Stimulated activated CD4-positive, alpha-beta T cell treated with anti-CD3 and anti-CD28 coated beads, Interleukin-4, amount 100 ng/mL, for 1 hour (primary cell): ENCODE measurements around the gene SOS2.
A peak's percentile ranks its signal among the peaks of the same experiment; 100 is the strongest.
"Not testable (repeated sequence)": the region's sequence is repeated elsewhere in the genome, so short reads cannot be mapped to it uniquely, and the experiment has no call there.

ENCODE experiments used
- DNase-seq: peaks from one replicate; pipeline ENCODE4 v3.0.0-alpha.2; 2020

The SOS2 gene

DNA sequence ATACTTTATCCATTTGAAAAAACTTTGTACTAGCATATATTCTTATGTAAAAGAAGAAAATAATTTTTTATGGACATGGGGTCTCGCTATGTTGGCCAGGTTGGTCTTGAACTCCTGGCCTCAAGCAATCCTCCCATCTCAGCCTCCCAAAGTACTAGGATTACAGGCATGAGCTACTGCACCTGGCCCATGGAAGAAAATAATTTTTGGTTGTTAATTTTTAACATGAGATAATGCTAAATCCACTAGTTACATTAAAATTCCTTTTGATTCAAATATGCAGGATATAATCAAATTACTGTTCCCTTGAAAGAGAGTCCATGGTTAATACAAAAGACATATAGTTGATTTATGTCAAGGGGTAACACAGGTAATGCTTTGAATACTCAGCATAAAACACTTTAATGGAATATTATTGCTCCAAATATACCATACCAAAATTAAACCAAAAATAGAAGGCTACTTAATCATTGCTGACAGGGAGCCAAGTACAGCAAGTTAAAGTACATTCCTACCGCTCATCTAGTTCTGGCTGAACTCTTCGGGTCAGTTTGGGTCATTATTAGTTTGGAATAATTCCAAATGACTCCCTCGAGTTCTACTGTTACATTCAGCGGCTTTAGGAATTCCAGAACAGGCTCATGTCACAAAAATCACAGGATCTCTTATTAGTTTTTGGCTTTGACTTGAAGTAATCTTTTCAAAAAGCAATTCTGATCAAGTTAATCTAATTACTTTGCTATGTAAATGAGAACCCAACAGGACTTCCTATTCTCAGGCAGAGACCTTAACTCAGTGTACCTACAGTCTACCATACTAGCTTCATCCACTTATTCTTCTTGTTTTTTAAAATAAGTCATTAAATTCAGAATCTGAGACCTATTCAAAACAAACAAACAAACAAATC is 6.1 kb downstream of the SOS2 start:
- no peak for DNase-seq

DNA sequence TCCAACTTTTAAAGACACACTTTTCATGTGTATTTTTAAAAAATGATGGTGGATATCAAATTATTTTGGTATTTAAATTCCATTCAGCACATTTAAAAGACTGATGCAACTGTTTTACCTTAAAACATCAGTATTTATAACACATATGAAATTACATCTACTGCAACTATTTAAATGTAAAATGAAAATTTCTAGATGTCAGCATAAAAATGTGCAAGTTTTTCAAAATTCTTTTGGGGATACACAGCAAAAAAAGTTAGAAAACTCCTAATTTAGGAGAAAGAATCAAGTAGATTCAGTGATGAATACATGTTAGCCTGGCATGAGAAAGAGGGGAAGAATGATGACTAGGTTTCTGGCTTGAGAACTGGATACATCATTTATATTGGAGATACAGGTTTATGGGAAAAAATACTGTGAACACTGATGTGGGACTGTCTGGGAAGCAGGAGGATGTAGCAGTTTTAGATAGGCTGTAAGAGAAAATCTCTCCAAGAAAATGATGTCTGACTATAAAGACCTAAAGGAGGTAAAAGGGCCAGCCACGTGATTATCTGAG is 9.2 kb downstream of the SOS2 start:
- no peak for DNase-seq

DNA sequence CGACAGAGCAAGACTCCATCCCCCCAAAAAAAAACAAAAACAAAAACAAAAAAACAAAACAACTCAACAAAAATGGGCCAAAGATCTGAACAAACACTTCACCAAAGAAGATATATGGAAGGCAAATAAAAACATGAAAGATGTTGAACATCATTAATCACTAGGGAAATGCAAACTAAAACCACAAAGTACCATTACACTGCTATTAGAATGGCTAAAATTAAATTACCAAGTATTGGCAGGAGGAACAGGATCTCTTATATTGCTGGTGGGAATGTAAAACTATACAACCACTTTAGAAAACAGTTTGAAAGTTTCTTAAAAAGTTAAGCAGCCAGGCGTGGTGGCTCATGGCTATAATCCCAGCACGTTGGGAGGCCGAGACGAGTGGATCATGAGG is 12.9 kb downstream of the SOS2 start:
- DNase-seq: no peak

DNA sequence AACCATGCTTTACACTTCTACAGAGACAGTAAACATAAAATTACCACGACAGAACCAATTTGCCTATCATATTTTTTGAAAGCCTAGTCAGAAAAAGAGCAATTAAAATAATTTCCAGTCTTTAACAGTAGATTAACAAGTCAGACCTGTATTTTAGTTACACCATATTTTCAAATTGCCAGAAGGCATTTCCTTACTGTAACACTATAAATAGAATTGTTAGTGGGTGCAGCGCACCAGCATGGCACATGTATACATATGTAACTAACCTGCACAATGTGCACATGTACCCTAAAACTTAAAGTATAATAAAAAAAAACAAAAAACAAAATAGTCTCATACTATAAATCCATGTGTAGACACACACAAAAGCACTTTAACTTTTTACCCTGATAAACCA is 16.0 kb downstream of the SOS2 start:
- DNase-seq: no peak

DNA sequence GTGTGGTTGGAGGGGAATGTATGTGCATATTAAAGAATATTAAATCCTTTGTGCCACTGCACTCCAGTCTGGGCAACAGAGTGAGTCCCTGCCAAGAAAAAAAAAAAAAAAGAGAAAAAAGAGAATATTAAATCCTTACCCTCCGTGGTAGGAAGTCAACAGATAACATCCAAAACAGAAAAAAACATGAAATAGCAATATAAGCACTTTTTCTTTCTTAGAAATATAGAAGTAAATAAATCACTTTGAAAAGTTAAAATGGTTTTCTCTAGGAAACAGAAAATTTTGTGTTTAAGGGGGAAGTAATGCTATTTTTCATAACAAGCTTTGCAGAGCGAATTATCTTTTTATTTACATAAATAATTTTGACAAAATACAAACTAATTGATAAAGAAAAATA is 17.6 kb downstream of the SOS2 start:
- no peak for DNase-seq

DNA sequence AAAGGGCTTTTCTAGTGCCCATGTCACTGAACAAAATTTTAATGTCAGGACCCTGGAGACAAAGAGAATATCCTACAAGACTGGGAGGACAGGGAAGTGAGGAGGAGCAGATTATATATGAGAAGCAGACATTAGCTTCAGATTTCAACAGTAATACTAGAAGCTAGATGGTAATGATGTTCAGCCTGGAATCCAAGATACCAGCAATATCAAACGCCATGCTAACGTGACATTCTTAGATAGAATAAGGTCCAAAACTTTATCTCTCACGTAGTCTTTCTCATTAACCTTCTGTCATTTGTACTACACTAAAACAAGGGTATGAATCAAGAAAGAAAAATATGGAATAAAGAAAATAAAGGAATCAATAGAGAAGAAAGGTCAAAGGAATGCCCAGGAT is 18.7 kb downstream of the SOS2 start:
- no peak for DNase-seq

DNA sequence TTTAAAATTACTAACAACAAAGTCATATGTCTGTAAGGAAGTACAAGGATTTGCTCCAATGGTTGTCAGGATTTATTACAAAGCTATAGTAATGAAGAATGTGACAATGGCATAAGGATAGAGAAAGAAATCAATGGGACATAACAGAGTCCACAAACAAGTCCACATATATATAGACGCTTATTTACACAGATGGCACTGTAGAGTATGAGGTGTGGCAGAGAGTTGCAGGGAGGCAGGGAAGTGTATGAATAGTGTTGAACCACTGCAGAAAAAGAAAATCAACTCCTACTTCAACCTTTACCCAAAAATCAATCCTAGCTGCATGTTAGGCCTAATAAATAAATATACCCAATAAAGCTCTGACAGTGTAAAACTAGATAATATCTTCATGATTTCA is 21.3 kb downstream of the SOS2 start:
- no peak for DNase-seq

DNA sequence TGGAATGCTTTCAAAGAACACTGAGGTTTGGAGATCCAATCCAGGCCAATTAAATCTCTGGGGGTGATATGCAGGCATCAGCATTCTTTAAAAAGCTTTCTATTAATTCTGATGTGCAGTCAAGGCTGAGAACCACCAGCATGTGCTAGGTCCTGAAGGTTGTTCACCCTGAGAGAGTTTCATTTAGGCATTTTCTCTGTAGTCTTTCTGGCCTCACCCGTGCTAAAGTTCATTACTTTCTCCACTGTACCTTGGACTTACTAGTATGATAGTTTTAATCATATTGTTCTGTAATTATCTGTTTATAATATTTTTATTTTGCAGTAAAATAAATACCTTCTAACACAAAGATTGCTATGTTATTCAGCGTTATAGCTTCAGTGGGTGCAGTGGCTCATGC is 32.9 kb downstream of the SOS2 start:
- DNase-seq: no peak

DNA sequence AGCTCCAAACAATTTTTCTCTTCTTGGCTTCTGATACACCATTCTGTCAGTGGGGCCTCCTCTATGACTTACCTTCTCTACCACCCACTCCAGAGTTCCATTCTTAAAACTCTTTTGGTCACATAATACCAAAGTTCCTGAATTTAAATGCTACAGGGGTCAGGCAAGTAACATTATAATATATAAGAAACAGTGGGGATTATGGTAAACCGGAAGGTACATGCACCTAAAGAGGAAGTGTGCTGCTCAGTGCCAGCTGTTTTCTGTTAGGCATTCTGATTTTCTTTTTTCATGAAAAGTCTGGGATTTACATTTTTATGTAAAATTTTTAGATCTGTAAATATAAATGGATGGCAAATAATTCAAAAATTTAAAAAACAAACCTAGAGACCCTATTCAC is 39.9 kb downstream of the SOS2 start:
- no peak for DNase-seq

DNA sequence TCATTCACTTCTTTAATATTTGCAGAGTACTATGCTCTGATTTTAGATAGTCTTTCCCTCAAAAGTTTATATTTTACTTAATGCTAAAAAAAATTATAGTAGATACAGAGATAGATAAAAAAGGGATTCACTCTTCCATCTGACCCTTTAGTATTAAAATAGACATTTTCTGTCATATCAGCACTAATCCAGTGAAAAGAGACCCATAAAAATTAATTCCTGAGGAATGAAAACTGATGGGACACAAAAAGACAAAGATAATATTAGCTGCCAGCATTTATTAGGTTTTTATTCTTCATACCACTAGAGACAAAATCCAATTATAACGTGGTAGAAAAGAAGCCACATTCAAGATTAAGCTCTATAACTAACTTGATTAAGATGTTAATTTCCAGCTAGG is 45.3 kb downstream of the SOS2 start:
- no peak for DNase-seq

DNA sequence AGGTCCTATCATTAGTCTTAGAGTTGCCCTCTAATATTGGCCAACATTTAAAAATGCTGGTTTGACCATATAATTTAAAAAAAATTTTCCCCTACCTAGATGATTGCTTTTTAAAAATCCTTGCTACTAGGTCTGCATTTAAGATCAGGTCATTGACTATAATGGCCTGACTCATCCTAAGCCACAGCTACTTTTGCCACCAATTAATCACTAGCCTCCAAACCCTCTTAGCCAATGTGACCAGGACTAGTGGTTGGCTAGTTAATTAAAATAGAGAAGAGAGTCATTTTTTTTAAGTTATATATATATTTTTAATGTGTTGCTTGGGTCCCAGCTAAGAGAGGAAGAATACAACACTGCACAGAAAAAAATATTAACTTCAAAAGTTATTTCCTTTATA is 57.5 kb downstream of the SOS2 start:
- DNase-seq: no peak

DNA sequence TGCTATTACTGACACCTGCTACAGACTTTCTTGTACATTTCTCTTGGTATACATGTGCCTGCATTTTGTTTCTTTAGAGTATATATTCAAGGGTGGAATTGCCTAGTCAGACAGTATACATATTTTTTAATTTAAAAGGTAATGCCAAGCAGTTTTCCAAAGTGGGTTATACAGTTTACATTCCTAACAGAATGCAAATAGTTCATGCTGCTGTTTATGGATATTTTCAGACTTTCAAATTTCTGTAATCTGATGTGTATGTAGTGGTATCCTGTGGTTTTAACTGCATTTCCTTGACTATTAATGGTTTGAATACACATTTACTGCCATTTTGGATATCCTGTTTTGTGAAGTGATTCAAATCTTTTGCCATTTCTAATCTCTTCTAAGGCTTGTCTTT is 59.5 kb downstream of the SOS2 start:
- DNase-seq: no peak

DNA sequence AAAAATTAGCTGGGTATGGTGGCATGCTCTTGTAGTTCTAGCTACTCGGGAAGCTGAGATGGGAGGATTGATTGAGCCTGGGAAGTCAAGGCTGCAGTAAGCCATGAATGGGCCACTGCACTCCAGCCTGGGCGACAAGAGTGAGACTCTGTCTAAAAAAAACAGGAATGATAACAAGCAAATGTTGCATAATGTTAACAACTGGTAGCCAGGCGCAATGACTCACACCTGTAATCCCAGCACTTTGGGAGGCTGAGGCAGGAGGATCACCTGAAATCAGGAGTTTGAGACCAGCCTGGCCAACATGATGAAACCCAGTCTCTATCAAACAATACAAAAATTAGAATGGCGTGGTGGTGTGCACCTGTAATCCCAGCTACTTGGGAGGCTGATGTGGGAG is 64.0 kb downstream of the SOS2 start:
- not testable (repeated sequence) for DNase-seq

DNA sequence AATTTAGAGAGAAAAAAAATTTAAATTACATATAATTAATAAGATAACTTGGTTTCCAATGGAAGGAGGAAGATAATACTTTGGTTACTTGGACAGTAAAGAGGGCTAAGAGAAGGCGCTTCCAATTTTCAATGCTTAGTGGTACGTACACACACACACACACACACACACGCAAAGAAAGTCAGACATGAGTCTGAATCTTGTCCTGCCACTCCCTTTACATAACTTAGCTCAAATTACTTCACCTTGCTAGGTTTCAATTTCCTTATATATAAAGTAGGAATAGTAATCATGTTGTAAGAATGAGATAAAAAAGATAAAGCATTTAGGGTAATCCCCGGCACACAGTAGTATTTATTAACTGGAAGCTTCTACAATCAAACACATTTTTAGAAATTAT is 75.3 kb downstream of the SOS2 start:
- no peak for DNase-seq

DNA sequence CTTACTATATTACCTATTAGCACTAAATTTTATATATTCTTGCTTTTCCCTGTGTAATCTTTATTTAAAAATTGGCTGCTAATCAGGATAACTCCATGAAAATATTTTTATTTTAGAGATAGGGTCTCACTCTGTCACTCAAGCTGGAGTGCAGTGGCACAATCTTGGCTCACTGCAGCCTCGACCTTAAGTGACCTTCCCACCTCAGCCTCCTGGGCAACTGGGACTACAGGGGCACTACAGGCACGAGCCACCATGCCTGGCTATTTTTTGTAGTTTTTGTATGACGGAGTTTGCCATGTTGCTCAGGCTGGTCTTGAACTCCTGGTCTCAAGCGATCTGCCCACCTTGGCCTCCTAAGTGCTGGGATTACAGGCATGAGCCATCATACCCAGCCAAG is 82.6 kb downstream of the SOS2 start:
- DNase-seq: no peak

DNA sequence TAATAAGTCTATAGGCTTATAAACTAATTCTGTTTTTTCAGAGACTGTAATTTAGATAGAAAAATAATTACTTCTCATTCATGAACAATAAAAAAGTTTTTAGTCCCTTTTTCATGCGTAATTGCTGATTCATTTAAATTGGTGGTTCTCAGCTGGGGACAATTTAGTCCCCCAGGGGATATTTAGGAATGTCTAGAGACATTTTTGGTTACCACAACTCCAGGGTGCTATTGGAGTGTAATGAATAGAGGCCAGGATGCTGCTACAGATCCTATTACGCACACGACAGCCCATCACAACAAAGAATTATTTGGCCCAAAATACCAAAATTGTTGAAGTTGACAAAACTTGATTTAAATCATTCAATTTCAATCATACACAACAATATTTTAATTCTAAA is 92.2 kb downstream of the SOS2 start:
- DNase-seq: no peak

DNA sequence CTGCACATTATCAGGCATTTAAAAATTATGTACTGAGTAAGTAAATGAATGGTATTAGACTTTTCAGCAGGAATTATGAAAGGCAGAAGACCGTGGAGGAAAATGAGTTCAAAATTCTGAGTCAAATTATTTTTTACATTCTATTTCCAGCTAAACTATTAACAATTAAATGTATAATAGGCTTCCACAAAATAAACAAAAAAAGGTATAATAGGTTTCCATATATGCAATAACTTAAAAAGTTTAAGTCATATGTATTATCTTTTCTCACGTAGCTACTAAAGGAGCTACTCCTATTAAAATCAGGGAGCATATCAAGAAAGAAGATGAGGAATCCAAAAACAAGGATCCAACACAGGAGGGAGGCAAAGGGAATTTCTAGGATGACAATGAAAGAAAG is 103.6 kb downstream of the SOS2 start:
- DNase-seq: no peak

DNA sequence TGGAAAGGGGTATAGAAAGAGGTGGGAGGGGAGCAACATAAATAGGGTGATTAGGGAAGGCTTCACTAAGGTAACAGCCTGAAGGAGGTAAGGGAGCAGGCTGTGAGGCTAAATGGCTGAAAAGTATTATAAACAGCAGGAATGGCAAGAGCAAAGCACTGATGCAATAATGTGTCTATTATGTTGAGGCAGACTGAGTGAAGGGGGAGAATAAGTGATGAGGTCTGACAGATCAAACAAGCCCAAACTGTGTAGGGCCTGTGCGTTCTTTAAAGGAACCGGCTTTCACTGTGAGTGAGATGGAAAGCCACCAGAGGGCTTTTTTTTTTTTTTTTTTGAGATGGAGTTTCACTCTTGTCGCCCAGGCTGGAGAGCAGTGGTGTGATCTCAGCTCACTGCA is 108.3 kb downstream of the SOS2 start:
- no peak for DNase-seq

DNA sequence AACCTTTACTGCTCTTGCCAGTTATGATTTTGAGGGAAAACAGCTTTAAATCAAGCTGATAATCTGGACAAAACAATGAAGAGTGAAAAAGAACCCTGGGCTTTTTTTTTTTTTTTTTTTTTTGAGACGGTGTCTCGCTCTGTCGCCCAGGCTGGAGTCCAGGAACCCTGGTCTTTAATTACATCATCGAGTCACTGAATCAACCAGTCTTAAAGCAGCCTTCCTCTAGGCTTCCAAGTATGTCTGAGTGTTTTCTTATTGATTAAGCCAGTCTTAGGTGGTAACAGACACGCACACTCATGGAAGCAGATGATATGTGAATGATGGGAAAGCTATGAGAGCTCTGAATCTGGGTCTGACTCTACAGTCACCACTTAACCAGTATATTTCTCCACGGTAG is 109.1 kb downstream of the SOS2 start:
- DNase-seq: no peak

DNA sequence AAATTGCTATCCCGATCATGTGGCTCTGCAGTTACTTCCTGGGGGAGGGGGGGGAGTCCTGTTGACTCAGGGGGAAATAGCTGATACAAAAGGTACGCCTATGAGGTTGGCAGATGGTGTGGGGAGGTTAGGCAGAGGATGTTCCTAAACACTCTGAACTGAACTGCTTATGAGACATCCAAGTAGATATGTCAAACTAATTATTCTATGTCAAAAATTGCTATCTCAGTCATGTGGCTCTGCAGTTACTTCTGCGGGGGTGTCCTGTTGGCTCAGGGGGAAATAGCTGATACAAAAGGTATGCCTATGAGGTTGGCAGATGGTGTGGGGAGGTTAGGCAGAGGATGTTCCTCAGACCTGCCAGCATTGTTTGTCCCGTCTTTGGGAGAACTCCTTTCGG is 109.9 kb downstream of the SOS2 start:
- no peak for DNase-seq

DNA sequence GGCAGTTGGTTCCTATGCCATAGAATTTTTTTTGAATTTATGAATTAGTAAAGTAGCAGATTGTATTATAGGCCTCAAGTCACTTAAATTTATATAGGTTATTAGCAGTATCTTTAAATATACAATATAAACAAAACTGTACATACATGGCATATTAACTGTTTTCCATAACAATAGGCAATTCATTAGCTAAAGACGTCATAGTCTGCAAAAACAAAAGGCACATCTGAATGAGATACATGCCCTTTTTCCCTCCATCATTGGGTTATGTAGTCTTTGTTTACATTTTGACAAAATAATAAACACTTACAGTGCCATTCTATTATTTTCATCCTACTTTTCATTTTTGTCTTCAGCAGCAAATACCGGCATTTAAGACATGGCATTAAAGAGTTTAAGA is 113.9 kb downstream of the SOS2 start:
- no peak for DNase-seq

DNA sequence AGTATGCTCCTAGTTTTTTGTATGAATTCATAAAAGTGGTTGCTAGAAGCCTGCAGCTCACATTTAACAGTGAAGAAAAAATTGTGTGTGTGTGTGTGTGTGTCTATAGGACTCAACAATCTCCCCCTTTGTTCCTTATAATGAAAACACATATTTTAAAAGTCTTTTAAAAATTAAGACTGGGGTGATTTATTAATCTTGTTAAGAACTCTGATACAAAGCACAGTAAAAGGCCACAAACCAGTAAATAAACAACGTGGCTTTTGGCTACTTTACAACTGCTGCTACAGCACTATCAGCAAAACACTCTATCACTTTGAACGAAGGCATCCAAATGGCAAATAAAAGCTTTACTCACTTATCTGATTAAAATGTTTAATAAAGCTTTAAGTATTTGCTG is 114.4 kb downstream of the SOS2 start:
- DNase-seq: no peak

DNA sequence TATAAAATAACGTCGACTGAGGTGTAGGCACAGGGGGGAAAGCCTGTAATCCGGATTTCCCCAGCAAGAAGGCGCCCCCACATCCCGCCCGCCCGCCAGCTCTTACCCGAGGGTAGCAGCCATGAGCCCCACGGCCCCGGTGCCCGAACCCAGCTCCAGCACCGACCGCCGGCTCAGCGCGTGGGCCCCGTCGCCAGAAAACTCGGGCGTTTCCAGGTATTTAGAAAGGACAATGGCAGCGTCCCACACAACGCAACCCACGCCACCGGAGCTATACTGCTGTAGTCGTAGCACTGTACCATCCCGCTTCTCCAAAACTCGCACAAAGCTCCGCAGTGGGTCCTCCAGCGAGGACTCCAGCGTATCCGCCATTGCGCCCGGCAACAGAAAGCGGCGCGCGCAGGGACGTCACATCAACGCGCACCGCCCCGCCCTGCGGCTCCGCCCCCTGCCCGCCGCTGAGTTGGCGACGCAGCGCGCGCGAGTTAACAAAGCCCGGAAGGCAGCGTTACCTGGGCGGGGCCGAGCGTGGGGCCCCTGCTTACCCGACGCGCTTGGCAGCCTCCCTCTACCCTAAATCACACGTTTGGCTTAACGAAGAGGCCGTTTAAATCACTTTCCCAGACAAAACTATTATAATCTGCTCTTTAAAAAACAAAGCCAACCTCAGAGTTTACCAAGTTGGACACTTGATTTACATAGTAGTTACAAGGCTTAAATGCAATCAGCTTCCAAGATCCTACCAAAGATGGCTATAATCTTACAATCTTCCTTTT is 115.0 kb downstream of the SOS2 start, which contains the start of gene VCPKMT:
TSS of gene VCPKMT (minus strand) at position 392 of the 776 bp plus-strand sequence. CDS start at position 372, 20 bp downstream.
- DNase-seq: peak; percentile 98
